HG03439 (cell line): ENCODE measurements around the gene LBH.
"Not testable (repeated sequence)": the region's sequence is repeated elsewhere in the genome, so short reads cannot be mapped to it uniquely, and the experiment has no call there.

ENCODE experiments used
- ATAC-seq: cut with Tn5 transposase; IDR thresholded peaks from one replicate; pipeline ENCODE4 v1.9.1; 2021; ENCODE audit warnings: mild to moderate bottlenecking, moderate library complexity; ENCODE audit not compliant: unreplicated experiment

LBH gene

DNA sequence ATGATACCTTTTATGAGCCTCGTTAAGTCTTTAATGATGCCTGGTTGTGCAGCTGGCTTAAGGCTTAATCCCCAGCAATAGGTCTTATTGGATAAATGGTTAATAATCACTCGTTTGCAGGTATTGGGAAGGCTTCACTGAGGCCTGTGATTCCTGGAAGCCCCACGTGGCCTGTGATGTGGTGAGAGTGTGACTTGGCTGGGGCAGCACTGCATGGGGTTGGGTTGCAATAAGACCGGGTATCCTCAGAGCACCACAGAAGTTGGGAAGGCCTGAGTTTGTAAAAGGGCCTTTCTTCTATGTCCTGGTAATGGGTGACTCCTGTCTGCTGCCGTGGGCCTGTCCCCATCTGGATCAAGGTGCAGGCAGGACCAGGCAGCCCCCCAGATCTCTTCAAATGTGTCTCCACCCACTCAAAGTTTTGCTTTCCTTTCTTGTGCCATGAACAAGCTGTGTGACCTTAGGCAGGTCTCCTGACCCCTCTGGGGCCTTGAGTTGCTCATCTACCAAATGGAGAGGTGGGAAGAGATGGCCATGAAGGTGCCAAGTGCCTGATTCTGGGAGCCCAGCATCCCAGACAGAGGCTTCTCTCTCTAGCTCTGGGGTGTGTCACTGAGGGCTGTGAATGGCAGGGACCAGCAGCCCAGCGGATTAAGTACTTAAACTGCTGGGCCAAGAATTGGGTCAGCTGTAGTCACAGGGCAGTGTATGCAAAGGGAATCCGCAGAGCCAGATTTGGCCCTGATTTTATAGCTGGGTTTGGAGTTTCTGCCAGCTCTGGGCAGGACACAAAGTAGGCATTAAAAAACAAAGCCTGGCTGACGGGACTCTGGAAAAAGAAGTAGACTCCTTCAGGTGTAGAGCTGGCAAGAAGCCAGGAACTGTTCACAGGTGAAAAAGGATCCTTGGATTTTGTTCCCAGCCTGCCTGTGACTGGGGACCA is 24.4 kb downstream of the LBH start:
- ATAC-seq: no peak

- ATAC-seq: no peak
These were observed 26.2 kb downstream of the LBH start for GRCh38 chr2:30257266-30258214.

GRCh38 chr2:30259071-30259470 is 27.7 kb downstream of the LBH start:
- ATAC-seq: no peak

- ATAC-seq: no peak
These were observed 28.7 kb downstream of the LBH start for GRCh38 chr2:30259827-30260679.

DNA sequence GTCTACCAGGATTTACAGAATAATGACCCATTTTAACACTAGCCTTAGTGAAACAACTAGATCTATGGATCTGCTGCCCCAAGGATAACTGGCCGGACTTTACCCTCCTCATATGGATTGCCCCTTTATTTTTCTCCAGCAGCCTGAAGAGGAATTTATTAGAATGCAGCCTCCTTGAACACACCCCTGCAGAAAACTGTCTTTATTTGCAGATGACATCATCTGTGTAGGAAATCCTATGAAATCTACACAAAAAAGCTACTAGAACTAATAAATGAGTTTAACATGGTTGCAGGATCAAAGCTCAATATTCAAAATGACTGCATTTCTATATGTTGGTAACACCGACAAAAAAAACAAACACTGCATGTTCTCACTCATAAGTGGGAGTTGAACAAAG is 29.6 kb downstream of the LBH start:
- no peak for ATAC-seq

DNA sequence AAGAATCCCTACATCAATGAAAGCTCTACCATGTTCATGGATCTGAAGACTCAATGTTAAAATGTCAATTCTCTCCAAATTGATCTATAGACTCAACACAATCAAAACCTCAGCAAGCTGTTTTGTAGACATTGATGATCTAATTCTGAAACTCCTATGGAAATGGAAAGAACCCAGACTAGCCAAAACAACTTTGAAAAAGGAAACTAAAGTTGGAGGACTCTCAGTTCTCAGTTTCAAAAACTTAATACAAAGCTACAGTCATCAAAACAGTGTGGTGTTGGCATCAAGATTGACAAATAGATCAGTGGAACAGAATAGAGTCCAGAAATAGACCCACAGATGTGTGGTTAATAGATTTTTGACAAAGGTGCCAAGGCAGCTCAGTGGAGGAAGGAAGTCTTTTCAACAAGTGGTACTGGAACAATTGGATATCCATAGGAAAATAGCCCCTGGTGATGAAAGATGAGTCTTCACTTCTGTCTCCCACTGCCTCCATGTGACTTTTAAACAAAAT is 30.4 kb downstream of the LBH start:
- no peak for ATAC-seq

DNA sequence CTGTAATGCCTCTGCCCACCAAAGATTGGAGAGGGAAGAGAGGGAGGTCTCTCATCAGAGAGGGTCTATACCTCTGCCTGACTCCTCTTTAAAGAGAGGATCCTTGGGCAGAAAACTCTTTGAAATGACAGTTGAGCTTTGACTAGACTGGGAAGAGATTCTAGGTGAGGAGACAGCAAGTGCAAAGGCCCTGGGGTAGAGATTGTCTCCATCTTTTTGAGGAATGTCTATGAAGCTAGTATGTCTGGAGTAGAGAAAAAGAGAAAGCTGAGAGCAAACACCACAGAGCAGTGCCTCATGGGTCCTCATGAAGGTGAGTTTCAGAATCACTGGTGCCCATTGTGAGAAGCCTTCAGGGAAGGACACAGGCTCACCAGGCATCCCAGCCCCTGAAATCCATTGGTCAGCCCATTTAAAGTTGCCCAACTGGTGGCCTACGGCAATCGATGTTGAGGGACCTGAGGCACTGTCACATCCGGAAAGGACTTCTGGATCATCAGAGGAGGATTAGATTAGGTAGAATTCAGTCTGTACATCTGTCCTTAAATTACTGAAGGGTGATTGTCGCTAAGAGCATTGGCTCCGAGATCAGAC is 31.5 kb downstream of the LBH start:
- no peak for ATAC-seq

DNA sequence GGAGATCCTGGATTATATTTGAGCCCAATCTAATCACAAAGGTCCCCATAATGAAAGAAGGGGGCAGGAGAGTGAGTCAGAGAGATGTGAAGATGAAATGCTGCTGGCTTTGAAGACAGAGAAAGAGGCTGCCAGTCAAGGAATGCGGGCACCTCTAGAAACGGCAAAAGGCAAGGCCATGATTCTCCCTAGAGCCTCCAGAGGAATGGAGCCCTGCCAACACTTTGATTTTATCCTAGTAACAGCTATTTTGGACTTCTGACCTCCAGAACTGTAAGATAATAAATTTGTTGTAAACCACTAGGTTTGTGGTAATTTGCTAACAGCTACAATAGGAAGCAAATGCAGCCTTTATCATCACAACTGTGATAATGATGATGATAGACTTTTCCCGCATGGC is 32.9 kb downstream of the LBH start:
- ATAC-seq: no peak

DNA sequence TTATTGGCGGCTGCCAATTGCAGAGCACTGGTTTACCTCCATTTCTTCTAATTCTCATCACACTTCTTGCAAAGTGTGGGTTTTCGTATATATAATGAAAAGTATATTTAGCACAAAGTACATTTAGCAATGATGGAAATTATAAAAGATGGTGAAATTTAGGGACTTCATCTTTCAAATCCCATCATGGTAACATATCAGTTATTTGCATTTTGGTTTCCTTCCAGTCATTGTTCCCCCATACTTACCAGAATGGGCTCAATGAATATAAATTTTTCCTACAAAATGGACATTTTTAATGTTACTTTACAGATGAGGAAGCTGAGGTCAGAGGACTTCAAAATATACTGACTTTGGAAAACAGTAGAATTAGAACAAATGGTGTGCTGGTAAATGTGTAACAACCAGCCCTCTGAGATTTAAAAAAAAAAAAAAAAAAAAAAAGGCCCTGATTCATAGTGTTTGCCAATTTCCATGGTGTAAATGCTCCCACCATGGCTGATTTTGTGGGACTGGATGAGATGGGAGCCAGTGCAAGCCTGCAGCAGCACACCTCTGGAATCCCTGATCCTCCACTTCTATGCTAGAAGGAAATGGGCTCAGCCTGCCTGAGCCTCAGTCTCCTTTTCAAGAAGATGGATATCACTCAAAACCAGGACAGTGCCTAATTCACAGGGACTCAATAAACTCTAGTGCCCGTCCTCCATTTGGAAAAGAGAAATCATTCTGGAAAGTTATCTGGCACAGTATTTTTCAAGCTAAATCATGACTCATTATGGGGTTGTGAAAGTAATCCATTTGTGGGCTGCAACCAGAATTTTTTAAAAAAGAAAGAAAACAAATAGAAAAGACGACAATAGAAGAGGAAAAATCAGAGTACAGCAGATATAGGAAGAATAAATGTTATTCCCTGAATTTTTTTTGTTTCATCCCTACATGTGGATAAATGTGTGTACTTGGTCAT is 34.0 kb downstream of the LBH start:
- ATAC-seq: no peak

GRCh38 chr2:30266051-30266621 is 34.8 kb downstream of the LBH start:
- ATAC-seq: no peak

- no peak for ATAC-seq
These were observed 35.4 kb downstream of the LBH start for GRCh38 chr2:30266705-30267104.

- ATAC-seq: no peak
These were observed 36.0 kb downstream of the LBH start for GRCh38 chr2:30267161-30267975.

GRCh38 chr2:30268296-30268871 is 37.0 kb downstream of the LBH start:
- no peak for ATAC-seq

GRCh38 chr2:30269114-30269770 is 37.9 kb downstream of the LBH start:
- ATAC-seq: not testable (repeated sequence)

- no peak for ATAC-seq
These were observed 38.4 kb downstream of the LBH start for GRCh38 chr2:30269771-30270145.

GRCh38 chr2:30270166-30270565 is 38.8 kb downstream of the LBH start:
- ATAC-seq: no peak

DNA sequence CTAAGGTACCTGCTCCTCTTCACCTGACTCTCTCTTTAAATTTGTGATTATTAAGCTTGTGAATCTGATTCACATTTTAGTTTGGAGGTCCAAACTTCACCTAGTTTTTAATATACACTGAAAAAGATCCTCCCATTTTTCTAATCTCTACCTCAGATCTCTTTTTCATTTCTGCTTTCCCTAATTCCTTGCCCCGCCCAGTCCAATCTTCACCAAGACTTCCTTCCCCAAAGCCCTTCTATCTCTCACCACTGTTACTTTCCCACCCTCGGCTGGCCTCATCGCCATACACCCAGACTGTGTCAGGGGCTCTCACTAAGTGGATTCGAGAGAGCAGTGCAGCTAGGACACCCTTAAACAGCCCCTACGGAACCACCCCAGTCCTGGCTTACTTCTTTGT is 40.0 kb downstream of the LBH start:
- no peak for ATAC-seq
